ENCODE results near the gene SRP68.

SRP68 gene

GRCh38 chr17:75998327-75998795 lies 74.0 kb downstream of the SRP68 start:
- no peak for DNase-seq (ENCODE audit: low read depth)

GRCh38 chr17:75996665-75997590 lies 75.4 kb downstream of the SRP68 start:
- peak; percentile 39 for DNase-seq (ENCODE audit: low read depth)

- DNase-seq (ENCODE audit: low read depth) = no peak
Measured at GRCh38 chr17:75995385-75995925, 76.9 kb downstream of the SRP68 start.

- DNase-seq (ENCODE audit: low read depth) = no peak
Measured at GRCh38 chr17:75994802-75995370, 77.4 kb downstream of the SRP68 start.

- DNase-seq (ENCODE audit: low read depth) = no peak
Measured at GRCh38 chr17:75991396-75991795, 80.9 kb downstream of the SRP68 start.
